ENCODE results near the gene RNPEPL1.

The RNPEPL1 gene

DNA sequence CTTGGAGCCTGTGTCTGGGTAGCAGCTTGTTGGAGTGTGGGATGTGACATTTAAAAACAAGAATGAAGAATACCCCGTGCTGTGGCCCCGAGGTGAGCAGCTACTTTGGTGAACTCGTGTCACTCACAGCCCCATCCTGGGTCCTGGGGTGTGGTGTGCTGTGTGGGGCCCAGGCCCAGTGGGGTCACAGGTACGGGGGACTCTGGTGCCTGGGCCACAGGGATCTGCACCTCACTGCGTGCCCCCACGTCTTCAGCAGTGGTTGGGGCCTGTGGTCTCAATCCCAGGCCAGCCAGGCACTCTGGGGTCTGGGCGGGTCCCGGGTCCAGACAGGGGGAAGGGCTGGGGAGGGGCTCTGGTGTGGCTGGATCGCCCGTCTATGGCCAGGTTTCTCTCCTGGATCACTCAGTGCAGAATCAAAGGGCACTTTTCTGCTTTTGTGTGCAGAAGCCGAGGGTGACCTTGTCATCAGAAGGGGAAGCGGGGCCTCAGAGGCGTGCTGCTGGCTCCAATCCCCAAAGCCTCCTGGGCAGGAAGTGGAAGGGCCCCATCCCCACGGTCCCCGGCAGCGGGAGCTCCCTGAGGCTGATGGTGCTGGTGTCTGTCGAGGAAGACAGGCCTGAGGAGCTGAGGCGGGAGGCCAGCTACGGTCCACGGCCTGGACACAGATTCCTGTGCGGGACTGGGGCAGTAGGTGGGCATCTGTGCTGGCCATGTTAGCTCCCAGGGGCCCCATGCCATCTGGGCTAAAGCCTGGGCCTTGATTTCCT, 58.4 kb downstream of the RNPEPL1 start:
- DNase-seq: no peak

DNA sequence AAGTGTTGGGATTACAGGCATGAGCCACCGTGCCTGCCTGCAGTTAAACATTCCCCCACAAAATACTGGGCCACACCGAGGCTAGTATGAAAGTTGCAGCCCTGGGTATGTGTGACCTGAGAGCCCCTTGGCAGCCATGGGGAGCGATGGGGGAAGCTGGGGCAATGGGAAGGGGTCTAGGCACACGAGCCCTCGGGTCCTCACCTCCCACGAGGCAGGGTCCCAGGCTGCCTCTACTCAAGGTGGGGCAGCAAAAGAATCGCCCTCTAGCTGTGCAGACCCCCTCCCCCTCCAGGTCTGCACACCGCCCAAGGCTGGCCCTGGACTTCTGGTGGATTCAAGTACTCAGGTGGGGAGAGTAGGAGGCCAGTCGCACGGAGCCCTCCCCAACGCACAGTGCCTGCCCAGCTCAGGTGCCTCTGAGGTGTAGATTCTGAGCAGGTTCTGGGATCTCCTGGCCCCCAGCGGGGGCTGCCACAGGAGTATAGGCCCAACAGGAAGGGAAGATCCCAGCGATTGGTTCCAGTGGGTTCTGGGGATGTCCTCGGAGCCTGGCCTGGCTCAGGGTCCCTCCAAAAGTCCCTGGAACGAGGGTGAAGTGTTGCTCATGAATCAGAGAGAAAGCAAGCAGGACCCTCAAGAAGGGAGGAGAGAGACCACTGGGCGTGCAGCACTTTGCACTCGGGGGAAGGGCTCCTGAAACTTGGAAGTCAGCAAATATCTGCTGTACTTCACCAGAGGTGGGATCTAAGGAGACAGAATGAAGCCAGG, 59.6 kb downstream of the RNPEPL1 start:
- no peak for DNase-seq

DNA sequence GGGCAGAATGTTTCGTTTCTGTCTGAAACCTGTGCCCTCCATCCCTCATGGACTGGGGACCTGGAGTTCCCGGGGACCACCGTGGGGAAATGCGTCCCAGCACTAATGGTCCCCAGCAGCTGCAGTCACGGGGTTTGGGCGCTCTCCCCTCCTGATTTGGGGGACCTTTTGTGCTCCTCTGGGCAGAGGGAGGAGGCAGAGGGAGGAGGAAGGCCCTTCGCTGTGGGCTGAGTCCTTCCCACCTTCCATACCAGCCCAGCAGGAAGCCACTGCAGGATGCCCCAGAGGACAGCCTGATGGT, 60.2 kb downstream of the RNPEPL1 start:
- DNase-seq: no peak

DNA sequence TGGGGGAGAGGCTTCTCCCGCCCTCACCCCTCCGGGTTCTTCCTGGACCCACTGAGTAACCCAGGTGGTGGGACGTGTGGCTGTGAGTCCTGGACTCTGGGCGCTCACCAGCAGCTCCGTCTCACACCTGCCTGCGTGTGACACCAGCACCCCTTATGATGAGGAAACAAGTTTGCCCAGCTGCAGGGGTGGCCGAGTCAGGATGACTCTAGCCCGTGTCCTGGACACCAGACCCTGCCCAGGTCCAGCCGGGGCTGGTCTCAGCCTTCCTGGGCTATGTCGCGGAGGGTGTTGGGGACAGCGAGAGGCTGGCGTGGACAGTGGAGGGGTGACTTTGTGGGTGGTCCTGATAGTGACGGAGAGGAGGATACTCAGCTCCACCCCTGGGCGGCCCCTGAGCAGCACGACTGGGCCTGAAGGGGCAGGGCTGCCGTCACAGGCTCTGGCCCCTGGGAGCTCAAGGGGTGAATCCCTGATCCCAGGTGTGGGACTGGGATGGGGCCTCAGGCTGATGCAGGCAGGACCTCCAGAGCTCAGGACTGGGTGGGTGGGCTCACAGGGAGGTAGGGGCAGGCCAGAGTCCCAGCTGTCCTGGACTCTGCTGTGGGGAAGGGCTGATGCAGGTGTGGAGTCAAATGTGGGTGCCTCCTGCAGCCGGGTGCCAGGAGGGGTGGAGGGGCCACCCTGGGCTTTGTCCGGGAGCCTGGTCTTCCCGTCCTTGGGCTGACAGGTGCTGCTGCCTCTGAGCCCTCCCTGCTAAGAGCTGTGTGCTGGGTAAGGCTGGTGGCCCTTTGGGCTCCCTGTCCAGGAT, 60.7 kb downstream of the RNPEPL1 start:
- no peak for DNase-seq

DNA sequence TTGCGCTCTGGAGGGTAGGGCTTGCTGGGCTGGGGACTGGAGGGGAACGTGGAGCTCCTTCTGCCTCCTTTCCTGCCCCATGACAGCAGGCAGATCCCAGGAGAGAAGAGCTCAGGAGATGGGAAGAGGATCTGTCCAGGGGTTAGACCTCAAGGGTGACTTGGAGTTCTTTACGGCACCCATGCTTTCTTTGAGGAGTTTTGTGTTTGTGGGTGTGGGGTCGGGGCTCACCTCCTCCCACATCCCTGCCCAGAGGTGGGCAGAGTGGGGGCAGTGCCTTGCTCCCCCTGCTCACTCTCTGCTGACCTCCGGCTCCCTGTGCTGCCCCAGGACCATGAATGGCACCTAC, 61.3 kb downstream of the RNPEPL1 start:
- no peak for DNase-seq

DNA sequence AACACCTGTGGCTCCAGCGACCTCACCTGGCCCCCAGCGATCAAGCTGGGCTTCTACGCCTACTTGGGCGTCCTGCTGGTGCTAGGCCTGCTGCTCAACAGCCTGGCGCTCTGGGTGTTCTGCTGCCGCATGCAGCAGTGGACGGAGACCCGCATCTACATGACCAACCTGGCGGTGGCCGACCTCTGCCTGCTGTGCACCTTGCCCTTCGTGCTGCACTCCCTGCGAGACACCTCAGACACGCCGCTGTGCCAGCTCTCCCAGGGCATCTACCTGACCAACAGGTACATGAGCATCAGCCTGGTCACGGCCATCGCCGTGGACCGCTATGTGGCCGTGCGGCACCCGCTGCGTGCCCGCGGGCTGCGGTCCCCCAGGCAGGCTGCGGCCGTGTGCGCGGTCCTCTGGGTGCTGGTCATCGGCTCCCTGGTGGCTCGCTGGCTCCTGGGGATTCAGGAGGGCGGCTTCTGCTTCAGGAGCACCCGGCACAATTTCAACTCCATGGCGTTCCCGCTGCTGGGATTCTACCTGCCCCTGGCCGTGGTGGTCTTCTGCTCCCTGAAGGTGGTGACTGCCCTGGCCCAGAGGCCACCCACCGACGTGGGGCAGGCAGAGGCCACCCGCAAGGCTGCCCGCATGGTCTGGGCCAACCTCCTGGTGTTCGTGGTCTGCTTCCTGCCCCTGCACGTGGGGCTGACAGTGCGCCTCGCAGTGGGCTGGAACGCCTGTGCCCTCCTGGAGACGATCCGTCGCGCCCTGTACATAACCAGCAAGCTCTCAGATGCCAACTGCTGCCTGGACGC, 61.9 kb downstream of the RNPEPL1 start:
- DNase-seq: no peak

Measured in right kidney (tissue), 1 donor.